Mononuclear cell (primary cell): ENCODE results near the gene PEMT. TPM values are rescaled to one million over a fixed set of nuclear protein-coding genes. Genes with fewer than 3 reads are reported as not detected.

Experiments
- H3K27me3 ChIP-seq: 2 replicates; pipeline ENCODE4 v1.6.0; 2011; ENCODE audit warnings: low read length, control low read depth; ENCODE audit not compliant: insufficient read depth
- H3K4me1 ChIP-seq: 2 replicates; pipeline ENCODE4 v1.5.1; 2011; ENCODE audit warnings: mild to moderate bottlenecking, low read length, control low read depth; ENCODE audit not compliant: insufficient read depth
- H3K4me3 ChIP-seq: 2 replicates; pipeline ENCODE4 v1.5.1; 2011; ENCODE audit warnings: mild to moderate bottlenecking, low read length, moderate library complexity
- H3K9me3 ChIP-seq: 2 replicates; pipeline ENCODE4 v1.5.1; 2011; ENCODE audit warnings: low read depth, mild to moderate bottlenecking, control low read depth, low read length
- total RNA-seq: library from RNA; depleted of rRNA; stranded (reverse); fragments of >200 nt; gene quantifications from one replicate; pipeline ENCODE4 v1.2.3, GENCODE V29; 2012

PEMT gene
- total RNA-seq, 1 donor, result 13.9 TPM

DNA sequence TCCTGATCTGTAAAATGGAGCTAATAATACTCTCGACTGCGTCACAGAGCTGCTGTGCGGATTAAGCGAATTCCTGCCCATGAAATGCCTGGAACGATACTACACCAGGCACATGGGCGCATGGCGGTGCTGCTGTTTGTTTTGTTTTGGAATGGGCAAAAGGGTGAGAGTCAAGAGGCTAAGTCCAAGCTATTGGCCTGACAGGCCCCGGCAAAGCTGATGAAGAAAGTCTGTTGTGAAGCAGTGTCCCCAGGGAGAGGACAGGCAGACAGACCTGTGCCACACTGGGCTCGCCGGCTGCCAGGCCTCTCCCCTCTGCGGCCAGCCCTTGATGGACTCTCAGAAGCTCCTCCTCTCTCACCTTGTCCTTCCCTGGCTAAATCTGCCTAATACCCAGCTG is 64.0 kb downstream of the PEMT start:
- Histone ChIP-seq H3K27me3 (no peaks in the 10 kb centered on the region), H3K4me1 (no peaks in the 10 kb centered on the region), H3K9me3 (no peaks in the 10 kb centered on the region), H3K4me3 (no peak overlapping the region)

DNA sequence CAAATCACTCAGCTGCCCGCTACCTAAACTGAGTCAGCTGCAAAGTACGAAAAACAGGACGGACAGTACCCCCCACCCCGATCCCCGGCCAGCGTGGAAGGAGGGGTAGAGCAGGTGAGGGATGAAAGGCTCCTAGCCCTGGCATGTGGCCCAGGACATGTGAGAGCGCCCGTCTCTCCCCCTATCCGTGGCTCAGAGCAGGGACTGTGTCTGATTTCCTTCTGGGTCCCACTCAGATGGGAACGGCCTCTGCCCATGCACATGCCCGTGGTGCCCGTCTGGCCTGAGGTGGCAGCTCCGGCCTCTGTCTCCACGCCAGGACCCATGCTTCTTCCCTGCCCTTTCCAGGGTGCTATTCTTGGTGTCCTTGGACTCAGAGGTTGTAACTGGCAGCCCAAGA is 65.1 kb downstream of the PEMT start:
- Histone ChIP-seq H3K9me3 (no peaks in the 10 kb centered on the region), H3K27me3 (no peaks in the 10 kb centered on the region), H3K4me1 (no peaks in the 10 kb centered on the region), H3K4me3 (no peak overlapping the region)

DNA sequence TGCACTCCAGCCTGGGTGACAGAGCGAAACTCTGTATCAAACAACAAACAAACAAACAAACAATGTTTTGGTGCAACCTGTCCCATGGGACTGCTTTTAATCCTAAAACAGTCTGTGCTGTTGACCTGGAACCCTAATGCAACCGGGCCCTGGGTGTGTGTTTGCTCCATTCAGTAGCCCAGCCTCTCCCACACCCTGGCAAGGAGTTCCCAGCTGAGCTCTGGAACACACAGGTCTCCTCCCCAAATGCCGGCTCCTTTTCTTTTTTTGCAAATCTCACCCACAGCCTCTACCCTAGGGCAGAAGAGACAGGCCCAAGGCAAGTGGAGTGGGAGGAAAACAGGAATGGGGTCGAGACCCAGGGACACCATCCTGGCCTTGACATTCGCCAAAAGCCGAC is 65.6 kb downstream of the PEMT start:
- no peaks in the 10 kb centered on the region for H3K9me3 ChIP-seq
- no peak overlapping the region for H3K4me3 ChIP-seq
- H3K27me3 ChIP-seq, result no peaks in the 10 kb centered on the region
- no peaks in the 10 kb centered on the region for H3K4me1 ChIP-seq

DNA sequence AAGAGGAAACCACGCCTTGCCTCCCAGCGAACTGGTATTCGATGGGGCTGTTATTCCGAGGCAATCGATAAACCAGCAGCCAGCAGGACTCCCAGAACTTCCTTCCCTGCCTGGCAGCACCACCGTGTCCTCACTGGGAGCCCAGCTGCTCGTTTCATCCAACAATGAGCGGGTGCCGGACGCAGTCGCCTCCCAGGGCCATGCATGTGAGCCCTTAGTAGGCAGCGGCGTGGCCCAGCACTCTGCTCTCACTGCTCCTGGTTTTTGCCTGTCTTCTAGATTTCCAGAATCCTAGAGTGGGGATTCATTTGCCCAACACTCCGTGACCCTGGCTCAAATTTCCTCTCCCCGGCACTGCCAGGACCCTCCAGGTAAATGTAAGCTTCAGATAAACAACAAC is 66.2 kb downstream of the PEMT start:
- Histone ChIP-seq H3K4me1 (no peaks in the 10 kb centered on the region), H3K9me3 (no peaks in the 10 kb centered on the region), H3K4me3 (no peak overlapping the region), H3K27me3 (no peaks in the 10 kb centered on the region)

DNA sequence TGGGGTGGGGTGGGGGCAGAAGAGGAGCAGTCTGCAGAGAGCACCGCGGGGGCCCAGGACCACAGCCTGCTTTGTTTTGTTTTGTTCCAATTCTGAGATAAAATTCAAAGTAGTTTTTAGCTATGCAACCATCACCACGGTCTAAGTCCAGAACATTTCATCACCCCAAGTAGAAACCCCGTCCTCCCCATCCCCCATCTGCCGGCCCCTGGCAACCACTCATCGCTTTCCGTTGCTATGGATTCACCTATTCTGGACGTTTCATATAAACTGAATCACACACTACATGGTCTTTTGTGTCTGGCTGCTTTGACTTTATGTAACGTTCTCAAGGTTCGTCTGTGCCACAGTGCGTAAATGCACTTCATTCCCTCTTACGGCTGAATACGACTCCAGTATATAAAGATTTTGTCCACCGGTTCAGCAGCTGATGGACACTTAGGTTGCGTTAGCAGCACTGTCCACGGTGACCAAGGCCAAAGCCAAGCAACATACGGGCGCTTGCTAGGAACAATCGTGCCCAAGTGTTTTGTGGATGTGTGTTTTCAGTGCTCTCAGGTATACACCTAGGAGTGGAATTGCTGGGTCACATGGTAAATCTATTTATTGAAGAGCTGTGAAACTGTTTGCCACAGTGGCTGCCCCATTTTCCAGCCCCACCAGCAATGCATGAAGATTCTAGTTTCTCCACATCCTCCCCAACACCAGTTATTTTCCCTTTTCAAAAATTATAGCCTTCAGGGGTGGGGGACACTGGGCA is 67.6 kb downstream of the PEMT start:
- Histone ChIP-seq H3K4me3 (no peak overlapping the region), H3K27me3 (no peaks in the 10 kb centered on the region), H3K9me3 (no peaks in the 10 kb centered on the region), H3K4me1 (no peaks in the 10 kb centered on the region)

DNA sequence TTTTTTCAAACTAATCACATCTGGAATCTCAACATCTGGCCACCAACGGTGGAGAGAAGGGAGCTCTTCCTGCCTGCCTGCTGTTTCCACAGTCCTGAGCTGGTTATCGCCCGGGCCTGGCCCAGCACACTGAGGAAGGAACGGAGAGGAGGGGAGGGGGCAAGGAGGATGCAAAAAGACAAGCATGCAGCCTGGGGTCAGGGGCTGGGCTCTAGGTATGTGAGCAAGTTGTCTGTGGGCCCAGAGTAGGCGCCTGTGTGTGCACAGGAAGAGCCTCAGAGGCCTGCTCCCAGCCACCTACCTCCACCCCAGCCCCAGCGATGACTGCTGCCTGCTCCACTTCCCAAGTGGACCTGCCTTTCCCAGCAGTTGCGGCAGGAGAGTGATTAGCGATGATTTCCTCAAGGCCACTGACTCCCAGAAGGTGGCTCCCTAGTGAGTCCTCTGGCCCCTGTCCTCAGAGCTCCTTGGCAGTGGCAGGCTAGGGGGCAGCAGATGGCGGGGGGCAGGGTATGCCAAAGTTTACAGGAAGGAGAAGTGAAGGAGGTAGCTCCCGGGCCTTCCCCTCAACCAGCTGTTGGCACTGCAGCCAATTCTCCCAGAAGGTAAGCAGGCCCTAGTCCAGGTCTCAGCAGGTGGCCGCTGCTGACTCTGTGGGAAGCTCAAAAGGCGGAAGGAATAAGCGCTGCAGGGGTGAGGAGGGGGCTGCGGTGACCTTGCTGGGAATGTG is 68.3 kb downstream of the PEMT start:
- Histone ChIP-seq H3K4me3 (no peak overlapping the region), H3K9me3 (no peaks in the 10 kb centered on the region), H3K27me3 (no peaks in the 10 kb centered on the region), H3K4me1 (no peaks in the 10 kb centered on the region)

DNA sequence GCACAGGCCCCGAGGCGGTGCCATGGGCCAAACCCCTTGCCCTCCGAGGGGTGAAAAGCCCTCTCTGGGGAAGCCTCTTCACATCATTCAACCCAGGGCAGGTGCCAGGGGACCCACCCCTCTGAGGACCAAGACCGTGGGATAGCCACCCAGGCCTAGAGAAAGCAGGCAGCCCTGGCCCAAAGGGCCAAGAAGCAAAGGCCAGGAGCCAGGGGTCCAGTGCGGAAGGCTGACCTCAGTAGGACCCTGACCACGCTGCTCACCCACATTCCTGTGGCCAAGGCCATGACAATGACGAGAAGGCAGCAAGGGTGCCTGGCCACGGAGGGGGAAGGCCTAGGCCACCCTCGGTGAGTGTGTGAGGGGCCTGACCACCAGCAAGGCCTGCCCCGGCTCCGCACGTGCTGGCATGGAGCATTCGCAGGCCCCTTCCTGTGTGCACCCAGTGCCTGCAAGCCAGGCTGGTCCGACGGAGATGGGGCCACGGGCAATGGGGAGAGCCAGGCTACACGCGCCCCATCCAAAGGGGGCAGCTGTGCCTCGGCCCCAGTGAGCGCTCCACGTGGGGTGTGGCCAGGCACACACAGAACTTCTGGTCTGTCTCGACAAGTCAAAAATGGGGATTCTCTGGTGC is 70.8 kb downstream of the PEMT start:
- H3K4me3 ChIP-seq, result no peak overlapping the region
- no peaks in the 10 kb centered on the region for H3K9me3 ChIP-seq
- no peaks in the 10 kb centered on the region for H3K27me3 ChIP-seq
- H3K4me1 ChIP-seq, result no peaks in the 10 kb centered on the region

DNA sequence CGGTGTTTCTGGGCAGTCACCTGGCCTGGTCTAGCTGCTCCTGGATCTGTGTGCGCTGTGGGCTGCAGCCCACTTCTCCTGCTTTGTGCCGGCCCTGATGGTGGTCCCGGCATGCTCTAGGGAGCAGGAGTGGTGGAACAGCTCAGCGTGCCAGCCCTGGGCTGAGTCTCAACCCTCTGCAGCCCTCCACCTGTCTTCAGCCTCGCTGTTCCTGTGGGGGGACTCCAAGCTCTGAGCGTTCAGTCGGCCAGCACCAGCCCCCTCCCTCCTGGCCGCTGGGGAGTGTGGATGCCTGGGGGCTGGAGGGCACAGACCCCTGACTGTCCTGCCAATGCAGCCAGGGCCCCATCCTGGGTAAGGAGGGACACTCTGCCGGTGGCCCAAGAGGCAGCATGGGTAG is 71.6 kb downstream of the PEMT start:
- Histone ChIP-seq H3K4me1 (no peaks in the 10 kb centered on the region), H3K4me3 (no peak overlapping the region), H3K27me3 (no peaks in the 10 kb centered on the region), H3K9me3 (no peaks in the 10 kb centered on the region)

DNA sequence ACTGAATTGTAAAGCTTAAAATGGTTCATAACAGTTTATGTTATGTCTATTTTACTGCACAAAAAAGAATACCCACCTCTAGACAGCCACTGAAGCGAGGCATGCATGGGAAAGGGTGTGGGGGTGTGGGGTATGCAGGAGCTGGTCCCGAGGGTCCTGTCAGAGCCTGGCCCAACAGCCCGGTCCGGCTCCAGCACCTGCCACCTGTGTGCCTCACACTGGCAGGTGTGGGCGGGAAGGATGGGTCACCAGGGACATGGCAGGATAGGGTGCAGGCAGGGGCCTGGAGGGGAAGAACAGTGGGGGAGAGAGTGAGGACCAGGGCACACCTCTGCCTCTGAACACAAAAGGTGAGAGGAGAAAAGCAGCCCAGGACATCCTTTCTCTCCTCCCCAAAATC is 72.6 kb downstream of the PEMT start:
- Histone ChIP-seq H3K27me3 (no peaks in the 10 kb centered on the region), H3K4me3 (no peak overlapping the region), H3K4me1 (no peaks in the 10 kb centered on the region), H3K9me3 (no peaks in the 10 kb centered on the region)

DNA sequence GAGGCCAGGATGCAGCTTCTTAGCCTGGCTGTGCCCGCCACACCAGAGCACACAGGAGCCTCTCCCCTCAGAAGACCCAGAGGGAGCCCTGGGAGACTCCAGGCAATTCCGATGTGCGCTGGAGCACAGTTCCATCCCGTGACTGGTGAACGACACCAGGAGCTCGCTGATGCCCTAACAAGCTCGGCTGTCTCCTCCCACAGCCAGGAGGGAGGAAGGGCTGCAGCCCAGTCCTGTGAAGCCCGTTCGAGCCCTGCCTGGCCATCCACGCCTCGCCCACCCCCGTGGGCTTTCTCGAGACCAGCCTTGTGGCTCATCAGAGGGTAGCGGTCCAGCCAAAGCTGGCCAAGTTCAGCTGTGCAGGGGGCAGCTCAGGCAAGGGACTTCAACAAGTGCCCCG is 73.5 kb downstream of the PEMT start:
- Histone ChIP-seq H3K4me3 (no peak overlapping the region), H3K4me1 (no peaks in the 10 kb centered on the region), H3K9me3 (no peaks in the 10 kb centered on the region), H3K27me3 (no peaks in the 10 kb centered on the region)

DNA sequence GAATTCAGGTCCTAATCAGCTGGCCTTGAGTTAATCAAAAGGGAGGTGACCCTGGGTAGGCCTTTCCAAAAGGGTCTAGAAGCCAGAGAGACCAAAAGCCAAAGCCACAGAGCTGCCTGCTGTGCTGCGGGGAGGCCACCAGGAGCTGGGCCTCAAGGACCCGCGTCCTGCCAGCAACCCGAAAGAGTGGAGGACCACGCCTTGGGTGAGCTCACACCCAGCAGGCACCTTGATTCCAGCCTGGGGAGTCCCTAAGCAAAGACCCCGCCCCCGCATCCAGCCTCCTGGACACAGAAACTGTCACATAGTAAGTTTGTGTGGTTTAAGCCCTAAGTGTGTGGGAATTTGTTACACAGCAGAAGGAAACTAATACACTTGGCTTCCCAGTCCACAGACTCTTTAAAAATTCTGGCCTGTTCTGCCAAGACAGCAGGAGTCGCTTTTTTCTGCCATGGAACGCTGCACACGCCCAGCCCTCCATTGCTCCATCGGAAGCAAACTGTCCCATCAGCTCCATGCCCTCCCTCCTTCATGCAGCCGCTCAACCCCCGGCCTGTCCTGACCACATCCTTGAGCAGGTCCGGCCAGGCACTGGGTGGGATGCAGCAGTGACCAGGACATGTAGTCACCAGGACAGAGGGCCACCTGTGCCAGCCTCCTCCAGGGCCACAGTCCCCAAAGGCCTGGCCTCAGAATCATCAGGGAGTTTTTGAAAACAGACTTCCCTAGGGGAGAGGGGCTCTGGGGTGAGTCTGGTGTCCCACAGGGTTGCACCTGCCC is 74.4 kb downstream of the PEMT start:
- Histone ChIP-seq H3K27me3 (no peaks in the 10 kb centered on the region), H3K4me3 (no peak overlapping the region), H3K9me3 (no peaks in the 10 kb centered on the region), H3K4me1 (no peaks in the 10 kb centered on the region)

DNA sequence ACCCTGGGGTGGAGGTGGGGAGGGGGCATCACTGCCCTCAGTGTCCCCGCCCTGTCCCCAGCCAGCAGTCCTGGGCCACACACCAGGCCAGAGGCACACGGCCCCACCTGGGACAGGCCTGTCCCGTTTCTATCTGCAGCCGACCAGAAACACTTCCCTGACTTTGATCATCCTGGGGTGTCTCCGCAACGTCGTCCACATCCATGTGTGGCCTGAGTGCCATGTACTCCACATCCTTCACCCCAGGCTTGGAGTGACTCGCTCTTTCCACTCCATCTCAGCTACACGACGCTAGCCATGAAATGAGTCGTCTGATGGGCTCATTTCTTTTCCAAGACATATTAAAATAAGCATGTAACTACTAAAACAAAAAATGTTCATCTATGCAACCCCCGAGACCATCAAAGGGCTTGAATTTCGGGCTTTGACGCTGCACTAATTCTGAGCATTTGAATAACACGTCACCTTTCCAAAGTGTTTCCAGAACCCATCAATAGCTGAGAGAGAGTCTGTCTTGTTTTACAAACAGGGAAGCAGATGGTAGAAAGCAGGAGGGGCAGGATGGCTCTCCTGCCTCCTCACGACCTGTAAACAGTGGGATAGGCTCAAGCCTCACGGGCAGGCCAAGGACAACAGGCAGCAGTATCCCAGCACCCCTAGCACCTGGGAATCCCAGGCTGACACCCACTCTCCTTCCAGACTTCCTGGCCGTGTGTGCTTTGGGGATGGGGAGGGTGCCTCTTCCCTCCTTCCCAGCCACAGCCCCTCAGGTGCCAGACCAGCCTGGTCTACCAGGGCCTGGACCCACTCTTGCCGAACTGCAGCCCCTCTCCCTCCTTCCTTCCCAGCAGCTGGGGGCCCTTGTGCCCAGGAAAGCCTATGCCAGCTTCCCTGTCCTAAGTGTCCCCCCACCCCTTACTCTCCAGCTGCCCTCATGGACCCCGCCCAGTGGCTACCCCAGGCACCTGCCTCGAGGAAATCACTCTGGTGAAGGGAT is 75.3 kb downstream of the PEMT start:
- no peaks in the 10 kb centered on the region for H3K27me3 ChIP-seq
- H3K4me3 ChIP-seq, result no peak overlapping the region
- no peaks in the 10 kb centered on the region for H3K9me3 ChIP-seq
- H3K4me1 ChIP-seq, result no peaks in the 10 kb centered on the region

DNA sequence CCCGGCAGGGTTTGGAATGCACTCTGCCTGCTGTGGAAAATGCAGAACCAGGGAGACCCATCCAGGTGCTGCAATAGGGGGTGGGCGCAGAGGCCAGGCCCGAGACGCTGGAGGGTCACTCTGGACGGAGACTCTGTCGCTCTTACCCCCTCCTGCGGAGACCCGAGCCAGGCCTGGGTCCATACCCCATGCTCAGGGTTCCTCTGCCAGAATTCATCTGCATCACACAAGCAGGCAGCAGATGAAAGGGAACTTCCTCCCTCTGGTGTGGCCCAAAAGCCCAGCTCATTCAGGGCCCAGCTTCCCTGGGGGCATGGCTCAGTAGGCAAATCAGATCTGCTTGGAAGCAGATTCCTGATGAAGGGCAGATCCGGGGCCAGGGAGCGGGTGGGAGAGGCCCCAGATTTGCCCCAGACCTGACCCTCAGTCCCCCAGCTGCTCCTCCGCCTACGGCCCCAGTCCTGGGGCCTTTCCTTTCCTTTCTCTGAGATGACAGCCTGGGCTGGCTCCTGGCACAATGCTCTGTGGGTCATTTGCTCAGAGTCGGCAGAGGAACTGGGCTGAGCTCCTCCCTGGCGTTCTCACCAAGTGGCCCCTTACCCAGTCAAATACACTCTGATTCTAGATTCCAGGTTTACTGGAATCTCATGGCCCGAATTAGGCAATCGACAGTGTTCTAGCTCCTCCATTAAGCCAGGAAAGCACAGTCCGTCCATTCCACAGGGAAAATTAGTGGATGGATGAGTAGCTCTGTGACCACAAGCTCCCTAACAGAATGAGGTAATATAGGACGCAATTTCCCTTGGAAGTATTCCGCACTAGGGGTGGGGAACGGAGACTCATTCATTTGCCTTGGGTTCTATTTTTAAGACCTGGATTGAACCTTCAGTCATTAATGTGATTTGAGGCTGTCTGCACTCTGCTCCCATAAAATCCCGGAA is 76.2 kb downstream of the PEMT start:
- no peaks in the 10 kb centered on the region for H3K9me3 ChIP-seq
- H3K4me1 ChIP-seq, result no peaks in the 10 kb centered on the region
- no peak overlapping the region for H3K4me3 ChIP-seq
- no peaks in the 10 kb centered on the region for H3K27me3 ChIP-seq
